Stimulated activated memory B cell treated with anti-CD40 and anti-IgM and Interleukin-4, amounts not matched to agents 10 μg/mL and 1 μg/mL and 100 μg/mL, for 72 hours (primary cell): ENCODE results near the gene PLA2R1.
A peak's percentile ranks its signal among the peaks of the same experiment; 100 is the strongest.
"Not testable (repeated sequence)": the region's sequence is repeated elsewhere in the genome, so short reads cannot be mapped to it uniquely, and the experiment has no call there.

Experiments used
- ATAC-seq: fragments of 150-1000 bp; cut with Tn5 transposase; 2 replicates; pipeline ENCODE4 v1.10.0; 2021
- H3K27ac Mint-ChIP-seq: one replicate; pipeline ENCODE4 v1.8.0; 2022; ENCODE audit warnings: mild to moderate bottlenecking, mixed read lengths
- H3K27me3 Mint-ChIP-seq: one replicate; pipeline ENCODE4 v1.8.0; 2022; ENCODE audit warnings: mixed read lengths
- H3K36me3 Mint-ChIP-seq: one replicate; pipeline ENCODE4 v1.8.0; 2022; ENCODE audit warnings: mixed read lengths
- H3K4me1 Mint-ChIP-seq: one replicate; pipeline ENCODE4 v1.8.0; 2022; ENCODE audit warnings: mixed read lengths
- H3K4me3 Mint-ChIP-seq: one replicate; pipeline ENCODE4 v1.8.0; 2022; ENCODE audit warnings: mild to moderate bottlenecking, moderate library complexity, mixed read lengths
- H3K9me3 Mint-ChIP-seq: one replicate; pipeline ENCODE4 v1.8.0; 2022; ENCODE audit warnings: mixed read lengths

The PLA2R1 gene

DNA sequence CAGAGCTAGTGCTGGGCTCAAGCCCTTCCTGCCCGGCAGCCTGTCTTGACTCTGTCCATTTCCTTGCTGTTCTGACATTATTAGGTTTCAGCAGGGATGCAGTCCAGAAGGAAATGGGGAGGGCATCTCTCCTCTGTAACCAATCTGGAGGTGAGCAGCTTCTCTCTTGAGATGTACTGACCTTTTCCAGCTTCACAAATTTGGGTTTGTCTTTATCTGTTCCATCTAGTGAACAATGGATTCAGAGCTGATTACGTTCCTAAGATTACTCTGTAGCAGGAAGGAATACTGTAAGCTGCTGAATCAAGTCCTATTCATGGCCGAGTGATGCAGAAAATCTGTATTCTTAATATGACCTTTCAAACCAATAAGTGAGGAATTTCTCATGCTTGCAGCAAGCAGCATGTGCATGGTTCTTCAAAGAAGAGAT is 11.0 kb downstream of the PLA2R1 start:
- no peaks in the 10 kb centered on the region for H3K9me3 Mint-ChIP-seq
- no peak overlapping the region for H3K4me3 Mint-ChIP-seq
- no peak overlapping the region for H3K27ac Mint-ChIP-seq
- no peaks in the 10 kb centered on the region for H3K4me1 Mint-ChIP-seq
- ATAC-seq, result no peak
- H3K36me3 Mint-ChIP-seq, result no peaks in the 10 kb centered on the region
- H3K27me3 Mint-ChIP-seq, result peaks cover 18% of the 10 kb centered on the region

DNA sequence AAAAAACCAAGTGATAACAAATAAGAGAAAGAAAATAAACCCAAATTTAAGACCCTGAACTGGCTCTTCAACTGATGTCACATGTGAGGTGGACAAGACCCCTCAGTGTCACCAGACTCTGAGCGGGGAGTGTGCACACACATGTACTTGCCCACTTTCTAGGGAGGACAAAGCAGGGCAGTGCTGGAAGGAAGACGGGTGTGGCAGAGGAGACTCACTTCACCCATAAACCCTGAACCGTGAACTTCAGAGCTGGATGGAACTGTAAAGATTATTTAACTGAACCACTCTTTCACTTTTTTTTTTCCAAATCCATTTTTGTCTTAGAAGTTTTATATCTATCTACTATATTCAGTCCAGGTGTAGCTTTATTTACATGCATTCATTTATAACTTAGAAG is 12.3 kb downstream of the PLA2R1 start:
- Mint-ChIP-seq H3K36me3 (no peaks in the 10 kb centered on the region), H3K4me1 (no peaks in the 10 kb centered on the region), H3K27ac (no peak overlapping the region), H3K9me3 (no peaks in the 10 kb centered on the region), H3K4me3 (no peak overlapping the region), H3K27me3 (peaks cover 15% of the 10 kb centered on the region)
- ATAC-seq, result no peak

DNA sequence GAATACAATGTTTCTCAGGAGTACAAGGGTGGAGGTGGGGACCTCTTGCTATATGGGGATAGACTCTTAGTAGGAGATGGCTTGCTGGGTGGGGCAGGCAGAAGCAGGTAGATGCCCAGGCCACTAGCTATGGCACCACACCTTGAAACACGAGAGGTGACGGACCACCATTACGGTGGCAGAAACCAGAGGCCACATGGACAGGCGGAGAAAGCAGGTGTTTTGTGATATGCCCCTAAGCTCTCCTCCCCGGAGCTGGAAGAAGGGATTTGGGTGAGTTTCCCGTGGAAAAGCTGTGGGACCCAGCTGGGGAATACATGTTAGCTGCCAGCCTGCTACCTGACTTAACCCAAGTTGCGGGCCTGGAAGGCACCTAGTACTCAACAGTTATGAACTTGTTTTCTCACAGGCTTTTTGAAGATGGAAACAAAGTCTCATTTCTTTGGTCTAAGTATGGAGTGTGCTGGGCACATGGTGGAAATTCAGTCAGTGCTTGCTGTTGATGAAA is 16.7 kb downstream of the PLA2R1 start:
- no peak overlapping the region for H3K4me3 Mint-ChIP-seq
- peaks cover 27% of the 10 kb centered on the region for H3K27me3 Mint-ChIP-seq
- no peaks in the 10 kb centered on the region for H3K9me3 Mint-ChIP-seq
- H3K4me1 Mint-ChIP-seq, result no peaks in the 10 kb centered on the region
- H3K36me3 Mint-ChIP-seq, result no peaks in the 10 kb centered on the region
- H3K27ac Mint-ChIP-seq, result no peak overlapping the region
- no peak for ATAC-seq

DNA sequence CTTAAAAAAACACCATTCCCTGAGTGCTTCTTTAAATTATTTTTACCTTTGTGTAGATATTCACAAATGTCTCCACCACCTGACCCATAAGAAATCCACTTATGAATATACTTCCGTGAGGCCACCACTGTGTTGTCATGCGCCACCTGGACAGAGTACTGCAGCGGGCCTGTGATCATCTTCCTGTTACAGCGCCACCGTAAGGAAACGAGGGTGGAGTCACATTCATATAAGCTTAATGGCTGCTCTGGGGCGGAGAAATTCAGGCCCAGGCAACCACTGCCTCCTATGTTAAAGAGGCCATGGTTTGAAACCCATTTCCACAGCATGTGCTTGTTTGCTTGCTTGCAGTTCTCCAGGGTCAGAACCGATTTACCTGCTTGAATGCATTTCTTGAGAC is 17.7 kb downstream of the PLA2R1 start:
- Mint-ChIP-seq H3K4me3 (no peak overlapping the region), H3K36me3 (no peaks in the 10 kb centered on the region), H3K9me3 (no peaks in the 10 kb centered on the region), H3K27me3 (peaks cover 27% of the 10 kb centered on the region), H3K4me1 (no peaks in the 10 kb centered on the region), H3K27ac (no peak overlapping the region)
- ATAC-seq, result no peak

DNA sequence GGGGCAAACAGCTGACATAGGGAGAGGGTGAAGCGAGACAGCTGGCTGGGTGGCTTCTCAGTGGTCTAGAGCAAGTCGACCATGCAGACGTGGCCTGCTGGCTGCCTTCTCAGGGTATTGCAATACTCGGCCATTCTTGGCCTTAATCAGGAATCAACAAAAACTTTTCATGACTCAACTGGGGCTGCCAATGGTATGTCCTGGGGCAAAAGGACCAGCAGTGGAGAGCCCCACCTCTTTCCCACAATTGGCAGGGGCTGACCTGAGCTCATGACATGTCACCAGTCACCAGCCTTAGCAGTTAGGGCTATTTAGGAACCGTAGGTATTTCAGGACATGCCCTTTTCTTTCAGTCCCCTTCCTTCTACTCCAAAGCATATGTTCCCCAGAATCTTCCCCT is 19.1 kb downstream of the PLA2R1 start:
- Mint-ChIP-seq H3K4me3 (no peak overlapping the region), H3K4me1 (no peaks in the 10 kb centered on the region), H3K9me3 (no peaks in the 10 kb centered on the region), H3K27me3 (peaks cover 27% of the 10 kb centered on the region), H3K36me3 (no peaks in the 10 kb centered on the region), H3K27ac (no peak overlapping the region)
- no peak for ATAC-seq

DNA sequence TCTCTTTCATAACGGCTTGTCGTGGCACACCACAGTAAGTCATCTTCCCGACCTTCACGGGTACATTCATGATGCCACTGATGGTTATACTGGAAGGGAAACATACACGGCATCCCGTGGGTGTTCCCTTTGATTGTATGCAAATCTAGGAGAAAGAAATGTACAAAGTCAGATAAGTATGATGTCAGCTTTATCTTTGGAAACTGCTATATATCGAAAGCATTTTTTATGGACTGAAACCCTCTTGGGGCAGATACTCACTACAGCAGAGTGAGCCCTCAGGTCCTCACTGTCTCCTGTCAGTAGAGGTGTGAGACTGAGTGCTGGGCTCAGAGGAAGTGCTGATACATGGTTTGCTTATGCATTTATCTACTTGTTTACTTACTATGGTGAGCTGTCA is 20.4 kb downstream of the PLA2R1 start:
- Mint-ChIP-seq H3K36me3 (no peaks in the 10 kb centered on the region), H3K27me3 (peaks cover 27% of the 10 kb centered on the region)
- no peak for ATAC-seq

DNA sequence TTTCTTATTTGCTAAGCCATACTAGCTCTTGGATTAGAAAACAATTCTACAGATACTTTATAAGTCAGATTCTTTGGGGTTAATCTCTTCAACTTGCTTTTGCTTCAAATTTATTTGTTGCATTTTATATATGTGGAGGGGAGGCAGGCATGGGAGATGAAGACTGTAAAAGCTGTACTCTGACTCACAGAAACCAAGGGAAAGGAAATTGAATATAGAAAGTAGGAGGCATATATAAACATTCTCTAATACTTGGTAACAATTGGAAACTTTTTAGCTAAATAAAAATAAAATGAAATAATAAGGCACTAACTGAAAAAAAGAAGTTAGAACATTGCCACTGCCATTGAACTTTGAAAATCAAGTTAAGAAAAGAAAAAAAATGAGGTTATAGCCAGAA is 21.3 kb downstream of the PLA2R1 start:
- H3K36me3 Mint-ChIP-seq, result no peaks in the 10 kb centered on the region
- no peak overlapping the region for H3K4me3 Mint-ChIP-seq
- H3K27me3 Mint-ChIP-seq, result peaks cover 27% of the 10 kb centered on the region
- no peak overlapping the region for H3K27ac Mint-ChIP-seq
- H3K4me1 Mint-ChIP-seq, result no peaks in the 10 kb centered on the region
- no peak for ATAC-seq
- no peaks in the 10 kb centered on the region for H3K9me3 Mint-ChIP-seq

More for the DNA sequence above, 20.4 kb downstream of the PLA2R1 start:
- no peaks in the 10 kb centered on the region for H3K4me1 Mint-ChIP-seq
- no peak overlapping the region for H3K27ac Mint-ChIP-seq
- H3K9me3 Mint-ChIP-seq, result no peaks in the 10 kb centered on the region
- H3K4me3 Mint-ChIP-seq, result no peak overlapping the region

DNA sequence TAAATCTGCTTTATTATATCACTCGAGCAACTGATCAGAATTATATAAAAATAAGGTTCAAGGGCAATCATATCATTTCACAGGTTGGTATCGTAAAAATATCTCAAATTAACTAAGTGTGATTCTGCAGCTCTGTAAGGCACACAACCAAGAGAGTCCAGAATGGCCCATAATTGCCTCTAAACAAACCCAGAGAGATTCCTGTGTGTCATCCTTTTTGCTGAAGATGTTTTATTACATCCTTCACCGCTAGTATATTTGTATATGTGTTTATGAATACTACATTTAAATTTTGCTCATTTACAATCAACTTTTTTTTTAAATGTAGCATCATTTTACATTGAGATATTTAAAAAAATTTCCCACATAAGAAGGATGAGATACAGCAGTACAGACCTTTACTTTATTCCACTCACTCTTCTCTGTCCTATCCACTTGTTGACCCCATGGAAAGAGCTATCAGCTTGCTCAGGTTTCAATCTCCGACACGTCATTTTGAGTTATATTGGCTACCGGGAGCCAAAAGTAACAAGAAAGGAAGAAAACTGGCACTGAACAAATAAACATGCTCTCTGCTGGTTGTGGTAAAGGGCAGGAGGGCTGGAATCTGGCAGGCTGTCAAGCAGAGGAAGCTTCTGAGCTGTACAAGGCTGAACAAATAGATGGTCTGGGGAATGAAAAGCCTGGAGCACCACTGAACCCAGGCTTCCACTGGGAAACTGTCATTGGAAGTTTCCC is 23.1 kb downstream of the PLA2R1 start:
- Mint-ChIP-seq H3K36me3 (no peaks in the 10 kb centered on the region), H3K9me3 (no peaks in the 10 kb centered on the region), H3K27ac (no peak overlapping the region), H3K27me3 (peaks cover 23% of the 10 kb centered on the region), H3K4me3 (no peak overlapping the region), H3K4me1 (no peaks in the 10 kb centered on the region)
- ATAC-seq, result no peak

DNA sequence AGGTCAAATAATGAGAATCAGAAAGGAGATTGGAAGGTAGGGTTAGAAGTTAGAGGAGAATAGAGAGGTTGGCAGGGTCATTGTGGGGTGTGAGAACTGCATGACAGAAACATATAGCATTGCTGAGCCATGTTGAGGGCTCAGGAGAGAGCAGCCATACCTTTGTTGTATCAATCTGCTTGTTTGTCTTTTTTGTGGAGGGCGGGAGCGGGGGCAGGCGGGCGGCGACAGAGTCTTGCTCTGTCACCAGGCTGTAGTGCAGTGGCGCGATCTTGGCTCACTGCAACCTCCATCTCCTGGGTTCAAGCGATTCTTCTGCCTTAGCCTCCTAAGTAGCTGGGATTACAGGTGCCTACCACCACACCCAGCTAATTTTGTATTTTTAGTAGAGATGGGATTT is 23.8 kb downstream of the PLA2R1 start:
- not testable (repeated sequence) for H3K4me1 Mint-ChIP-seq, H3K27ac Mint-ChIP-seq, H3K36me3 Mint-ChIP-seq, ATAC-seq, H3K9me3 Mint-ChIP-seq, H3K4me3 Mint-ChIP-seq
- H3K27me3 Mint-ChIP-seq, result peaks cover 16% of the 10 kb centered on the region

DNA sequence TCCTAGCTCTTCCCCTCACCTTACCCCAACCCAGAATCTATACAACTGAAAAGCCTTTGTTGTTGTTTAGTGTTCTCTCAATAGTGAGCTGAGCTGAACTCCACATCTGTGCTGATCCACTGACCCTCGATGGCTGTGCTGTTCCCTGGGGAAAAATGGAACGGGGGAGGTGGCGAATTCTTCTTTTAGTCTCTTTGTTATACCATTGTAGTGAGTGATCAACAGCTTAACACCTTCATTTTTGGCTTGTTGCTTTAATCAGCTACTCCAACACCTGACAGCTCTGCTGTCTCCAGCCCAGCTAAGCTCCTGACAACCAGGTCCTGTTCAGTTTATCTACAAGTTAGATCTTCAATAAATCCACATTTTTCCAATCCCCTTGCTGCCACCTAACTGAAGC is 25.7 kb downstream of the PLA2R1 start:
- Mint-ChIP-seq H3K4me1 (no peaks in the 10 kb centered on the region), H3K9me3 (no peaks in the 10 kb centered on the region), H3K4me3 (no peak overlapping the region), H3K27ac (no peak overlapping the region), H3K27me3 (no peaks in the 10 kb centered on the region), H3K36me3 (no peaks in the 10 kb centered on the region)
- no peak for ATAC-seq

DNA sequence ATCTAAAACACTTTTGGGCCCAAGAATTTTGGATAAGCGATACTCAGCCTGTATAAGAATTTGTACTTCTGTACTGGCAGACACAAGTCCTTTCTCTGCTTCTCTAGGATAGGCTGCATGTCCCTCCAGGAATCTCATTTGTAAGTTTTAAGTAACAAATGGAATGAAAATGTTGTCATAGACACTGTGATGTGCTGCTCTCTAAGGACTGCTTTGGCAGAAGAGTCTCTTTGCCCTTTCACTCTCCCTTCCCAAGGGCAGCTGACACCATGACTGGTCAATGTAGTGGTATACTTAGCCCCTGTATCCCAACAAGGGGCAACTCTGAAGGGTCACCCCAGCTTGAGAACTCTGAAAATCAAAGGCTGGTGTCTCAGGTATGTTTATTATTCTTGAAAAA is 27.3 kb downstream of the PLA2R1 start:
- Mint-ChIP-seq H3K4me3 (no peak overlapping the region), H3K4me1 (no peaks in the 10 kb centered on the region), H3K27me3 (no peaks in the 10 kb centered on the region), H3K27ac (no peak overlapping the region), H3K36me3 (no peaks in the 10 kb centered on the region), H3K9me3 (no peaks in the 10 kb centered on the region)
- no peak for ATAC-seq

DNA sequence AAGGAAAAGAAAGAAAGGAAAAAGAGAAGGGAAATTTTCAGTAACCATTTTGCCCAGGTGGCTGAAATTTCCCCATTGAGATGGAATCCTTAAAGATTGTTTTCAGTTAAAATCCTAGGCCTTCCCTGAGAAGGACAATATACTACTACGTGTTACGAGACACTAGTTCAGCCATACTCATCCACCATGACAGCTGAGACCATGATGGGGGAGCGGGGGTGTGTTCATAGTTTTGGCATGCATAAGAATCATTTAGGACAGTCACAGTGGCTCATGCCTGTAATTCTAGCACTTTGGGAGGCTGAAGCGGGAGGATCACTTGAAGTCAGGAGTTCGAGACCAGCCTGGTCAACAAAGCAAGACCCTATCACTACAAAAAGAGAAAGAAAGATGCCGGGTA is 28.0 kb downstream of the PLA2R1 start:
- no peaks in the 10 kb centered on the region for H3K9me3 Mint-ChIP-seq
- no peaks in the 10 kb centered on the region for H3K36me3 Mint-ChIP-seq
- ATAC-seq, result no peak
- no peak overlapping the region for H3K4me3 Mint-ChIP-seq
- H3K27me3 Mint-ChIP-seq, result no peaks in the 10 kb centered on the region
- no peaks in the 10 kb centered on the region for H3K4me1 Mint-ChIP-seq
- no peak overlapping the region for H3K27ac Mint-ChIP-seq

DNA sequence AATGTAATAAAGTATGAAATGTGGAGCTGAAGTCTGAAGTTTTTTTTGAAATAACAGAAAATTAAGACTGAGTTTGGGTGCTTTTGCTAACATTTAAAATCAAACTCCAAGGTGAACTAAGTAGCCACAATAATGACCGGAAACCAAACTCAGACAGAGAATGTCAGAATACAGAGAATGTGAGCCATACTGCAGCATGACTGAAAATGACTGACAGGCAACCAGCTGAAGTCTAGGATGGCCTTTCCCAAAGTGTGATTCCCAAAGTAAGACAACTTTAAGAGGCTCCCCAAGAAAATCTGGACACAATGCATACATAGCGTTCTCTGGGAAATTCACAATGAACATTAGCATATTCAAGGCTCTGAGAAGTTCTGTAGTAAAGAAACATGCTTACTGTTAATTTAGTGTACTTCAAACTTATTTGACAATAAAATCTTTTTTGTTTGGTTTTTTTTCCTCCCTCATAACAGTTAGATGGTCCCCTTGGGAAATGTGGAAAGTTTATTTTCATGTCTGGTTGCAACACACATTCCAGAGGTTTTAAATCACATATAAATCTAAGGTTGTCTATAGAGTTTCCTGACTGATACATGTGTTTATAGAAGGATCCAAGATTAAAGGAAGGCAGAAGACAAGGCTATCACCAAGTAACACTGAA is 28.6 kb downstream of the PLA2R1 start:
- Mint-ChIP-seq H3K27me3 (no peaks in the 10 kb centered on the region), H3K4me3 (no peak overlapping the region)
- no peak for ATAC-seq

DNA sequence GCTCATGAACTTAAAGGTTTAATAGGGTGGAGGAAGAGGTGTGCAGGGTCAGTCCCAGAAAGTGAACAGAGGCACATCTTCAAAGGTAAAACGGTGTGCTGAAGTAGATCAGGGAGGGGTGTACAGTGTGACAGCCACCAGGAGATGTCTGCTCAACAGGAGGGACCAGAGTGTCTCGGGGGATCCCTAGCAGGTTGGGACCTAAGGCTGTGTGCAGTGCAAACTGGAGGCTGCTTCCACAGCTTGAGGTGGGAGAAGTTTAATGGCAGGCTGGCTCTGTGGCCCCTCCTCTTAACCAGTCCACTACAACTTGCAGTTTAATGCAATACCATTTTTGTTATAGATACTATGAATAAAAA is 33.2 kb downstream of the PLA2R1 start:
- no peak overlapping the region for H3K27ac Mint-ChIP-seq
- H3K4me3 Mint-ChIP-seq, result no peak overlapping the region
- peaks cover 20% of the 10 kb centered on the region for H3K27me3 Mint-ChIP-seq
- no peaks in the 10 kb centered on the region for H3K9me3 Mint-ChIP-seq
- no peaks in the 10 kb centered on the region for H3K36me3 Mint-ChIP-seq
- no peaks in the 10 kb centered on the region for H3K4me1 Mint-ChIP-seq
- peak; percentile 37 for ATAC-seq

More for the DNA sequence above, 28.6 kb downstream of the PLA2R1 start:
- H3K4me1 Mint-ChIP-seq, result no peaks in the 10 kb centered on the region
- H3K36me3 Mint-ChIP-seq, result no peaks in the 10 kb centered on the region
- H3K9me3 Mint-ChIP-seq, result no peaks in the 10 kb centered on the region
- H3K27ac Mint-ChIP-seq, result no peak overlapping the region

DNA sequence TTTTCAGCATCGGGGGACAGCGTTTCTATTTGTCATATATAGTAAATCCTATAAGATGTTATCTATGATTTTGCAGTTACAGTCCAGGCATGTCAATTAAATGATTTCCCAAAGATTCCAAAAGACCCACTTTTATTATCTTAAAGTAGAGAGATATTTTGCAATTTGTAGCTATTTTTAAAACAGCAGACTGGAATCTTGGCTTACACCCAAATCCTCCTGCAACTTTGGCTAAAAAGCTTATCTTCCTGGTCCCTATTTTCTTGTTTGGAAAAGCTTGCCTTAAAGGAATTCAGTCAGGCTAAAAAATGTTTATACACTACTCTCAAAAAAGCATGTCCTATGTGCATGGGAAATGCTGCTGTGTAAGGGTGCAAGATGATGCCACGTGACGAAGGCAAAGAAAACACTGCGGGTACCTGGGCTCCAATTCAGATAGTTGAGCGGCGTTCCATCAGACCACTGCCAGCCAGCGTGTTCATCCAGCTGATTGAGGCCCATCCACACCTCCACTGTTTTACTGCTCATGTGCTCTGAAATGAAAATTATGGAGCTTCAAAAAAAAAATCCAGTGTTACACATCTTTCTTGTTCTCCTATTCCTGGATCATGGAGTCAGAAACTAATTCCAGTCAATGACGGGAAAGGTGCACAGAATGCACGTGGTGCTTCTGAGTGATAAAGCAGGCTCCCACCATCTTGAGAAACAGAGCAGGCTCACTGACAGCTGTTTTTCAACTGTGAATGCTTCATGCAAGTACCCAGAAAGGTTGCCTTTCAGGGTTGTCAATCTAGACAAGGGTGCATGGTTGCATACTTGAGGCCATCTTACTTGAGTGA is 33.8 kb downstream of the PLA2R1 start:
- no peaks in the 10 kb centered on the region for H3K4me1 Mint-ChIP-seq
- peaks cover 24% of the 10 kb centered on the region for H3K27me3 Mint-ChIP-seq
- H3K27ac Mint-ChIP-seq, result no peak overlapping the region
- H3K9me3 Mint-ChIP-seq, result no peaks in the 10 kb centered on the region
- H3K4me3 Mint-ChIP-seq, result no peak overlapping the region
- ATAC-seq, result no peak
- no peaks in the 10 kb centered on the region for H3K36me3 Mint-ChIP-seq
